ENCODE data around the gene REC114. TPM values are rescaled to one million over a fixed set of nuclear protein-coding genes. Genes with fewer than 3 reads are reported as not detected.

The REC114 gene
- total and polyA plus RNA-seq, 12 donors = 0.40 TPM; not detected in 11

GRCh38 chr15:73495181-73495580 lies 52.2 kb downstream of the REC114 start:
- TF ChIP-seq CTCF (IDR thresholded peaks at IDR 0.05) (no peak), POLR2A (IDR thresholded peaks at IDR 0.05) (no peak)
- intact Hi-C loops (cut with DNase I) = no loop called here
- Histone ChIP-seq H3K36me3 (replicated peaks in 1 of 2) (no peaks in the 10 kb centered on the region), H3K27ac (no peak overlapping the region), H3K9me3 (replicated peaks in 1 of 3) (no peaks in the 10 kb centered on the region), H3K4me1 (replicated peaks in 1 of 2) (no peaks in the 10 kb centered on the region), H3K4me3 (no peak overlapping the region), H3K27me3 (peaks cover 7% of the 10 kb centered on the region)
- no peak for DNase-seq
- 52 to 66% (median 60%) methylated on average over 3 of the region's 3 CpGs for WGBS, 4 donors

DNA sequence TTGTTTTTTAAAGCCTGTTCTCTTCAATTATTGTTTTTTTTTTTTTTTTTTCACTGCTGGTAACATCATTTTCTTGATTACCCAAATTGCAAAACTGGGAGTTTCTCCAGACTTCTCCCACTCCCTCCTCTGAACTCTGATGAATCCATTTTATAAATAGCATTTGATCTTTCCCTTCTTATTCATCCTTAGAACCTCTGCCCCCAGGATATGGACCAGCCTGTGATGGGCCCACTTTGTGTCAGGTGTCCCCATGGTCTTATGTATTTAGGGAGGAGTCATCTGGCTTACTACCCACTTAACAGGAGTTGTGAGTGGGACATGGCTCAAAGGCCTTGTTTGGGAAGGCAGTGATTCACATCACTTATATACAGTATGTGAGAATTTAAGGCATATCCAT lies 57.7 kb downstream of the REC114 start:
- DNase-seq = no peak
- no peaks in the 10 kb centered on the region for H3K9me3 ChIP-seq (replicated peaks in 1 of 3)
- H3K4me1 ChIP-seq (replicated peaks in 1 of 2) = no peaks in the 10 kb centered on the region
- intact Hi-C loops (cut with DNase I) = no loop called here
- no peak overlapping the region for H3K27ac ChIP-seq
- no peaks in the 10 kb centered on the region for H3K36me3 ChIP-seq (replicated peaks in 1 of 2)
- no peak overlapping the region for H3K4me3 ChIP-seq
- H3K27me3 ChIP-seq = no peaks in the 10 kb centered on the region
- TF ChIP-seq POLR2A (IDR thresholded peaks at IDR 0.05) (no peak), CTCF (IDR thresholded peaks at IDR 0.05) (no peak)

DNA sequence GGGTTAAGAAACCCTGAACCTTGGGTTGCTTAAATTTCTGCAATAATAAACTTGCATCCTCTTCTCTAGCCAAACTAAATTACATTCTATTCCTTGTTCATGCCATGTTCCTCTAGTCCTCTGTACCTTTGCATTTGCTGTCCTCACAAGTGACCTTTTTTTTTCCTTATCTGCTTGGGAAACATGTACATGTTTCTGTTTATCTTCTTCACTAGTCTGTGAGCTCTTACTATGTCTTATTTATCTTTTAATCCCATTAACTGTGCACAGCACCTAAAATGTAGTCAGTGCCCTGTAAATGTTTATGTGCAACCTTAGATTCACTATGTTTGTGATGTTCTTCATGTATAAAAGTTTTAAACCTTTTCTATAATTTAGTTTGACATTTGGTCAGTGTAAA lies 61.9 kb downstream of the REC114 start:
- no peak for DNase-seq
- no peaks in the 10 kb centered on the region for H3K9me3 ChIP-seq (replicated peaks in 1 of 3)
- H3K27ac ChIP-seq = no peak overlapping the region
- no peak for TF ChIP-seq CTCF (IDR thresholded peaks at IDR 0.05)
- no peak for TF ChIP-seq POLR2A (IDR thresholded peaks at IDR 0.05)
- no peaks in the 10 kb centered on the region for H3K27me3 ChIP-seq
- no peaks in the 10 kb centered on the region for H3K36me3 ChIP-seq (replicated peaks in 1 of 2)
- intact Hi-C loops (cut with DNase I) = no loop called here
- H3K4me3 ChIP-seq = no peak overlapping the region
- no peaks in the 10 kb centered on the region for H3K4me1 ChIP-seq (replicated peaks in 1 of 2)

GRCh38 chr15:73515527-73515926 lies 72.6 kb downstream of the REC114 start:
- no peaks in the 10 kb centered on the region for H3K9me3 ChIP-seq (replicated peaks in 1 of 3)
- TF ChIP-seq POLR2A (IDR thresholded peaks at IDR 0.05) (no peak), CTCF (IDR thresholded peaks at IDR 0.05) (no peak)
- DNase-seq = no peak
- H3K27ac ChIP-seq = no peak overlapping the region
- 90 to 95% (median 92%) methylated on average over 1 of the region's 1 CpG for WGBS, 4 donors
- intact Hi-C loops (cut with DNase I) = no loop called here
- H3K27me3 ChIP-seq = no peaks in the 10 kb centered on the region
- no peaks in the 10 kb centered on the region for H3K36me3 ChIP-seq (replicated peaks in 1 of 2)
- H3K4me3 ChIP-seq = no peak overlapping the region
- no peaks in the 10 kb centered on the region for H3K4me1 ChIP-seq (replicated peaks in 1 of 2)

All from adrenal gland (tissue), 12 donors.